Retinal pigment epithelial cell (primary cell): ENCODE results near the gene LRIF1.
"Not testable (repeated sequence)": the region's sequence is repeated elsewhere in the genome, so short reads cannot be mapped to it uniquely, and the experiment has no call there.

Experiments used
- DNase-seq: peaks from one replicate; pipeline ENCODE4 v3.0.0-alpha.2; 2010; ENCODE audit warnings: low read depth
- H3K4me3 ChIP-seq: 2 replicates; pipeline ENCODE4 v1.5.1; 2011; ENCODE audit warnings: mild to moderate bottlenecking, low read length, control low read depth, moderate library complexity
- CTCF ChIP-seq: conservative IDR thresholded peaks from 2 replicates; pipeline ENCODE4 v1.5.1; 2011; ENCODE audit warnings: low read depth, low read length, control low read depth, inconsistent platforms

LRIF1 gene

GRCh38 chr1:110963691-110964454 is at the start of gene LRIF1:
Gene LRIF1, minus strand, starts transcription at chr1:110963922. Its CDS starts 234 bp downstream, at chr1:110963688.
- peak; percentile 99 for DNase-seq
- peak; percentile 38 for TF ChIP-seq CTCF
- H3K4me3 ChIP-seq: peak within 1 kb of the TSS; percentile 83

- no peak for TF ChIP-seq CTCF
- H3K4me3 ChIP-seq: no peak overlapping the region
- DNase-seq: no peak
Measured at GRCh38 chr1:111008031-111008430, 44.3 kb upstream of the LRIF1 start.

GRCh38 chr1:111006556-111006955 is 42.8 kb upstream of the LRIF1 start:
- TF ChIP-seq CTCF: no peak
- DNase-seq: no peak
- no peak overlapping the region for H3K4me3 ChIP-seq

GRCh38 chr1:110999607-111000006 is 35.9 kb upstream of the LRIF1 start:
- DNase-seq: not testable (repeated sequence)

GRCh38 chr1:110992329-110992728 is 28.6 kb upstream of the LRIF1 start:
- not testable (repeated sequence) for H3K4me3 ChIP-seq, DNase-seq

More at GRCh38 chr1:110999607-111000006, 35.9 kb upstream of the LRIF1 start:
- not testable (repeated sequence) for H3K4me3 ChIP-seq

GRCh38 chr1:110991295-110991694 is 27.6 kb upstream of the LRIF1 start:
- H3K4me3 ChIP-seq, DNase-seq: not testable (repeated sequence)

- no peak overlapping the region for H3K4me3 ChIP-seq
- no peak for TF ChIP-seq CTCF
- no peak for DNase-seq
Measured at GRCh38 chr1:110990541-110990940, 26.8 kb upstream of the LRIF1 start.

- TF ChIP-seq CTCF: no peak
- DNase-seq: no peak
- no peak overlapping the region for H3K4me3 ChIP-seq
Measured at GRCh38 chr1:110986407-110986891, 22.7 kb upstream of the LRIF1 start.
